WTC11 (cell line): ENCODE measurements around the gene TMEM214.

Experiments used
- CTCF ChIP-seq: fragments of 200-600 bp; IDR thresholded peaks from 2 replicates; pipeline ENCODE4 v1.8.0; 2022; ENCODE audit warnings: antibody characterized with exemption
- MXD4 ChIP-seq: fragments of 250-450 bp; sonication (Bioruptor Pico); IDR thresholded peaks from 2 replicates; pipeline ENCODE4 v1.8.0; 2021; ENCODE audit warnings: mild to moderate bottlenecking, moderate library complexity, borderline replicate concordance

- TF ChIP-seq CTCF (no peak), MXD4 (no peak)
These were observed 47.3 kb downstream of the TMEM214 start for GRCh38 chr2:27080140-27080469.
